AG04449 (cell line): ENCODE data around the gene PIGV.
"Not testable (repeated sequence)": the region's sequence is repeated elsewhere in the genome, so short reads cannot be mapped to it uniquely, and the experiment has no call there.

ENCODE experiments used
- CTCF ChIA-PET: fragments of 350-600 bp; formaldehyde crosslinking; extraction: SDS; loops from one replicate; lab custom pipeline; 2021; ENCODE audit warnings: antibody characterized with exemption; lab: Yijun Ruan, JAX
- POLR2A ChIA-PET: fragments of 400-600, 350-600 bp; formaldehyde crosslinking; extraction: SDS; loops from one replicate; lab custom pipeline; 2020; ENCODE audit warnings: antibody characterized with exemption, inconsistent platforms; lab: Yijun Ruan, JAX
- DNase-seq: peaks from one replicate; pipeline ENCODE4 v3.0.0-alpha.2; 2010; ENCODE audit warnings: low read depth, low spot score
- H3K4me3 ChIP-seq: 2 replicates; pipeline ENCODE4 v1.5.1; 2011; ENCODE audit warnings: low read depth, mild to moderate bottlenecking, control low read depth, low read length
- CTCF ChIP-seq: IDR thresholded peaks from one replicate; pipeline ENCODE4 v1.5.1; 2011; ENCODE audit warnings: mild to moderate bottlenecking, moderate library complexity, low read length, control low read depth, inconsistent platforms; ENCODE audit not compliant: insufficient read depth; ENCODE audit errors: missing control alignments

The PIGV gene

GRCh38 chr1:26810105-26810504 lies 22.4 kb downstream of the PIGV start:
- POLR2A ChIA-PET, H3K4me3 ChIP-seq, DNase-seq: not testable (repeated sequence)
- TF ChIP-seq CTCF, result peak; percentile 78
- CTCF ChIA-PET, result interaction anchor here (0.7 to 5.9 kb wide), 29 partner anchors 10 to 286 kb away, joined by 3 to 62 read pairs (median 5); partner anchors contain the start of genes PIGV and ZDHHC18

GRCh38 chr1:26811057-26811456 lies 23.3 kb downstream of the PIGV start:
- CTCF ChIA-PET, result interaction anchor here (0.6 to 5.9 kb wide), 17 partner anchors 9 to 286 kb away, joined by 3 to 62 read pairs (median 17); partner anchors contain the start of genes PIGV and ZDHHC18
- no peak for TF ChIP-seq CTCF
- H3K4me3 ChIP-seq, result no peak overlapping the region
- POLR2A ChIA-PET, result interaction anchor here (1.0 kb wide), 1 partner anchor 23 kb away, joined by 3 read pairs; the partner anchor contains the start of gene PIGV
- DNase-seq, result no peak

- CTCF ChIA-PET, result interaction anchor here (1.3 to 5.9 kb wide), 13 partner anchors 9 to 213 kb away, joined by 5 to 62 read pairs (median 25); partner anchors contain the start of genes PIGV and ZDHHC18
- TF ChIP-seq CTCF, result no peak
- POLR2A ChIA-PET, result no interaction called here
- no peak overlapping the region for H3K4me3 ChIP-seq
- DNase-seq, result no peak
These were observed 24.0 kb downstream of the PIGV start for GRCh38 chr1:26811708-26812107.

GRCh38 chr1:26814377-26814776 lies 26.6 kb downstream of the PIGV start:
- no peak for TF ChIP-seq CTCF
- H3K4me3 ChIP-seq, result no peak overlapping the region
- DNase-seq, result no peak
- POLR2A ChIA-PET, result no interaction called here
- CTCF ChIA-PET, result no interaction called here

GRCh38 chr1:26814893-26815292 lies 27.1 kb downstream of the PIGV start:
- no peak for DNase-seq
- ChIA-PET POLR2A (no interaction called here), CTCF (interaction anchor here (0.5 to 1.6 kb wide), 4 partner anchors 9 to 216 kb away, joined by 3 to 4 read pairs (median 4); no protein-coding TSS in a partner anchor)
- no peak overlapping the region for H3K4me3 ChIP-seq
- no peak for TF ChIP-seq CTCF

- TF ChIP-seq CTCF, result no peak
- no peak overlapping the region for H3K4me3 ChIP-seq
- POLR2A ChIA-PET, result interaction anchor here (0.6 kb wide), 1 partner anchor 56 kb away, joined by 3 read pairs; no protein-coding TSS in a partner anchor
- no peak for DNase-seq
- CTCF ChIA-PET, result interaction anchor here (0.7 to 3.0 kb wide), 10 partner anchors 10 to 221 kb away, joined by 3 to 31 read pairs (median 4); no protein-coding TSS in a partner anchor
These were observed 33.1 kb downstream of the PIGV start for GRCh38 chr1:26820784-26821269.
